Fibroblast of peridontal ligament (primary cell): Measurements from ENCODE around the gene SNX8.

Source experiments
- DNase-seq: peaks from one replicate; pipeline ENCODE4 v3.0.0-alpha.2; 2010; ENCODE audit errors: extremely low read depth

SNX8 gene

GRCh38 chr7:2202901-2203765, 111.1 kb downstream of the SNX8 start:
- DNase-seq, result no peak

- no peak for DNase-seq
Measured at GRCh38 chr7:2202361-2202761, 111.9 kb downstream of the SNX8 start.
